PC-3 (cell line): ENCODE results near the gene TMEM127.

ENCODE experiments used
- EZH2 ChIP-seq: fragments of 300-600 bp; sonication (generic); IDR thresholded peaks from one replicate; pipeline ENCODE4 v1.6.1; 2017; ENCODE audit warnings: antibody characterized with exemption, mild to moderate bottlenecking, low read length; ENCODE audit not compliant: unreplicated experiment
- EZH2phosphoT487 ChIP-seq: fragments of 300-600 bp; sonication (generic); IDR thresholded peaks from 2 replicates; pipeline ENCODE4 v1.6.1; 2018; ENCODE audit warnings: mild to moderate bottlenecking, antibody characterized with exemption, low read length, borderline replicate concordance
- TF ChIP-seq, protein P1 (sequence below): fragments of 300-600 bp; sonication (generic); conservative IDR thresholded peaks from 2 replicates; pipeline ENCODE4 v1.5.1; 2017; ENCODE audit warnings: antibody characterized with exemption, low read depth, mild to moderate bottlenecking, low read length

DNA sequence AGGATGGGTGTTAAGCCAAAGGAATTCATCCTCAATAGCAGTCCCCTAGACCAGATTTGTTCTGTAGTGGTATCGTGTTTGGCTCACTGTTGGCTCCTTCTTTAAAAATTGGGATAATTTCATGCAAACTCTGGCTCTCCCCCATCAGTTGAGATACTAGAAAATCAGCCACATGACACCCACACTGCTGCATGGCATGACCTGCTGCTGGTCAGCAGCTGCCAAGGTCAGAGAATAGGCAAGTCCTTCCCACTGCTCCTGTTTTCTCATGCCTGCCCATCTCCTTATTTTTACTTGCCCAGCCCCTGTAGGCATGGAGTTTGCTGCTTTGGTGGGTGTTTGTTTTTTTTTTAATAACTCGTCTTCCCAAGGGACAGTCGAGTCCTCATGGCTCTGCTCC is 40.6 kb upstream of the TMEM127 start:
- TF ChIP-seq, protein P1, sequence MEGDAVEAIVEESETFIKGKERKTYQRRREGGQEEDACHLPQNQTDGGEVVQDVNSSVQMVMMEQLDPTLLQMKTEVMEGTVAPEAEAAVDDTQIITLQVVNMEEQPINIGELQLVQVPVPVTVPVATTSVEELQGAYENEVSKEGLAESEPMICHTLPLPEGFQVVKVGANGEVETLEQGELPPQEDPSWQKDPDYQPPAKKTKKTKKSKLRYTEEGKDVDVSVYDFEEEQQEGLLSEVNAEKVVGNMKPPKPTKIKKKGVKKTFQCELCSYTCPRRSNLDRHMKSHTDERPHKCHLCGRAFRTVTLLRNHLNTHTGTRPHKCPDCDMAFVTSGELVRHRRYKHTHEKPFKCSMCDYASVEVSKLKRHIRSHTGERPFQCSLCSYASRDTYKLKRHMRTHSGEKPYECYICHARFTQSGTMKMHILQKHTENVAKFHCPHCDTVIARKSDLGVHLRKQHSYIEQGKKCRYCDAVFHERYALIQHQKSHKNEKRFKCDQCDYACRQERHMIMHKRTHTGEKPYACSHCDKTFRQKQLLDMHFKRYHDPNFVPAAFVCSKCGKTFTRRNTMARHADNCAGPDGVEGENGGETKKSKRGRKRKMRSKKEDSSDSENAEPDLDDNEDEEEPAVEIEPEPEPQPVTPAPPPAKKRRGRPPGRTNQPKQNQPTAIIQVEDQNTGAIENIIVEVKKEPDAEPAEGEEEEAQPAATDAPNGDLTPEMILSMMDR: no peak
- TF ChIP-seq EZH2 (no peak), EZH2phosphoT487 (no peak)
